Uterus (tissue), 2 donors: ENCODE results near the gene UBE2E1.

ENCODE experiments used
- CTCF ChIP-seq, 4 experiments: fragments of 200-600 bp in 2 of 4; fragments of 450-650 bp in 2 of 4; sonication (generic) in 2 of 4; IDR thresholded peaks; one replicate each; pipeline ENCODE4 v1.5.1; 2016 to 2019; ENCODE audit warnings: antibody characterized with exemption in 4 of 4, mild to moderate bottlenecking in 2 of 4, moderate library complexity in 1 of 4
- POLR2A ChIP-seq, 2 donors: fragments of 450-650 bp; IDR thresholded peaks; one replicate each; pipeline ENCODE4 v1.6.1; 2016; ENCODE audit warnings: antibody characterized with exemption in 2 of 2, mild to moderate bottlenecking in 1 of 2, moderate library complexity in 1 of 2

- TF ChIP-seq CTCF (IDR thresholded peaks at IDR 0.05): no peak
- no peak for TF ChIP-seq POLR2A (IDR thresholded peaks at IDR 0.05)
These were observed 23.9 kb upstream of the UBE2E1 start for GRCh38 chr3:23781871-23782270.
